ENCODE data around the gene LTBP1.

The LTBP1 gene

DNA sequence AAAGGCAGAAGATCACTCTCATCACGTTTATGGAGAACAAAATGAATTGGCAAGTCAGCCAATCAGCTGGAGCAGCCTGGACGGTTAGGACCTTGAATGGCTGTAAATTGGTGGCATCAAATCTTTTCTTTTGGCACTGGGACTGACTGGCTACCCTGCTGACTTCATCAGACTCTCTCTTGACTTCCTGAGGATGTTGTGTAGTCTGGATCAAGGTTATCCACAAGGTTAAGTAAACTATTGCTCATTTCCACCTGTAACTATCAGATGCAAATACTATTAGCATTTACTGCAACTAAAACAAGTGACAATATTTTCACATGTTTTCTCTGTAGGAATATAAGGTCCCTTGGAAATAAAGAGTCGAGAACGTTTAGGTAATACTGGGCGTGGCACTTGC lies 395.4 kb downstream of the LTBP1 start:
- H3K27ac ChIP-seq, result no peak overlapping the region
- no peaks in the 10 kb centered on the region for H3K36me3 ChIP-seq (ENCODE audit: insufficient read depth)
- no peak overlapping the region for H3K4me3 ChIP-seq (IDR thresholded peaks at IDR 0.05; ENCODE audit: insufficient read depth, low read depth, low read length)
- no peak overlapping the region for H3K4me2 ChIP-seq
- H4K20me1 ChIP-seq (ENCODE audit: insufficient read depth), result no peaks in the 10 kb centered on the region
- no peaks in the 10 kb centered on the region for H3K27me3 ChIP-seq (ENCODE audit: insufficient read depth, low read depth)
- H3K4me1 ChIP-seq (ENCODE audit: low read depth, poor library complexity, severe bottlenecking), result no peaks in the 10 kb centered on the region
- H3K79me2 ChIP-seq (ENCODE audit: insufficient read depth, low read depth), result no peaks in the 10 kb centered on the region
- no peak overlapping the region for H3K9ac ChIP-seq
- H2AFZ ChIP-seq (ENCODE audit: low read depth), result no peak overlapping the region
- TF ChIP-seq, protein P1, sequence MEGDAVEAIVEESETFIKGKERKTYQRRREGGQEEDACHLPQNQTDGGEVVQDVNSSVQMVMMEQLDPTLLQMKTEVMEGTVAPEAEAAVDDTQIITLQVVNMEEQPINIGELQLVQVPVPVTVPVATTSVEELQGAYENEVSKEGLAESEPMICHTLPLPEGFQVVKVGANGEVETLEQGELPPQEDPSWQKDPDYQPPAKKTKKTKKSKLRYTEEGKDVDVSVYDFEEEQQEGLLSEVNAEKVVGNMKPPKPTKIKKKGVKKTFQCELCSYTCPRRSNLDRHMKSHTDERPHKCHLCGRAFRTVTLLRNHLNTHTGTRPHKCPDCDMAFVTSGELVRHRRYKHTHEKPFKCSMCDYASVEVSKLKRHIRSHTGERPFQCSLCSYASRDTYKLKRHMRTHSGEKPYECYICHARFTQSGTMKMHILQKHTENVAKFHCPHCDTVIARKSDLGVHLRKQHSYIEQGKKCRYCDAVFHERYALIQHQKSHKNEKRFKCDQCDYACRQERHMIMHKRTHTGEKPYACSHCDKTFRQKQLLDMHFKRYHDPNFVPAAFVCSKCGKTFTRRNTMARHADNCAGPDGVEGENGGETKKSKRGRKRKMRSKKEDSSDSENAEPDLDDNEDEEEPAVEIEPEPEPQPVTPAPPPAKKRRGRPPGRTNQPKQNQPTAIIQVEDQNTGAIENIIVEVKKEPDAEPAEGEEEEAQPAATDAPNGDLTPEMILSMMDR (conservative IDR thresholded peaks at IDR 0.05; ENCODE audit: low read depth, low read length), result no peak

DNA sequence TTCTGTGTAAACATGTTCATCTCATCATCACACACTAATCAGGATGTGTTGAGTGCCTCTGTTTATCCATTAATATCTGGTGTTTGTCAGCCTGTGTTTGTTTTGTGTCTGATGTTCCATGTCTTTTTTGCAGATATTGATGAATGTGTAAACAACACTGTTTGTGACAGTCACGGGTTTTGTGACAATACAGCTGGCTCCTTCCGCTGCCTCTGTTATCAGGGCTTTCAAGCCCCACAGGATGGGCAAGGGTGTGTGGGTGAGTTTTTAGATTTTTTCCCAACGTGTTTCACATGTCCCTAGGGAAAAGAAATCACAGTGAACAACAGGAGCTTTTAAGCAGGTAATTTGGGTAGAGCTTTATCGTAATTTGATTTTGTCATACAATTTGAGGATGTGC lies 396.0 kb downstream of the LTBP1 start:
- no peaks in the 10 kb centered on the region for H3K27me3 ChIP-seq (ENCODE audit: insufficient read depth, low read depth)
- no peaks in the 10 kb centered on the region for H3K36me3 ChIP-seq (ENCODE audit: insufficient read depth)
- TF ChIP-seq, protein P1 (conservative IDR thresholded peaks at IDR 0.05; ENCODE audit: low read depth, low read length), result no peak
- H2AFZ ChIP-seq (ENCODE audit: low read depth), result no peak overlapping the region
- no peak overlapping the region for H3K27ac ChIP-seq
- no peak overlapping the region for H3K4me3 ChIP-seq (IDR thresholded peaks at IDR 0.05; ENCODE audit: insufficient read depth, low read depth, low read length)
- no peaks in the 10 kb centered on the region for H3K79me2 ChIP-seq (ENCODE audit: insufficient read depth, low read depth)
- H3K4me2 ChIP-seq, result no peak overlapping the region
- H3K4me1 ChIP-seq (ENCODE audit: low read depth, poor library complexity, severe bottlenecking), result no peaks in the 10 kb centered on the region
- H4K20me1 ChIP-seq (ENCODE audit: insufficient read depth), result no peaks in the 10 kb centered on the region
- no peak overlapping the region for H3K9ac ChIP-seq

DNA sequence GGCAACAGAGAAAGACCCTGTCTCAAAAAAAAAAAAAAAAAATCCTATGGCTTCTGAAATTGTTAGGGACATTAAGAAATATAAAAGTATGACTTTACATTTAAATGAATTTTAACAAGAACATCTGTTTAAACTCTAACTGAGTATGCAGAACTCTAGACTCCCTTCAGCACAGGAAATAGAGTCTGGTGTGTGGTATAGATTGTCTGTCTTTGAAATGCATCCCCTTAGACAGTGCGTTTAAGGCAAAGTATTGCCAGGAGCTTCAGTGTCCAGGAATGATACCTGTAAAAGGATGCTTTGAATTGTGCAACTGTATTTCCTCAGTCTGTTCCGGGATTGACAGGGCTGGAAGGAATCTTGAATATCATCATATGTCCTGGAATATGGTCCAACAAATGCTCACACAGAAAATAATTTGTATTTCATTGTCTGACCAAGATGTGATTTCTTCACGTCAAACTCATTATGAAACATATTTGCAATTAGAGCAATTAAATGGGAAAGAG lies 396.7 kb downstream of the LTBP1 start:
- Histone ChIP-seq H3K27ac (no peak overlapping the region), H3K36me3 (ENCODE audit: insufficient read depth) (no peaks in the 10 kb centered on the region), H3K4me2 (no peak overlapping the region), H3K79me2 (ENCODE audit: insufficient read depth, low read depth) (no peaks in the 10 kb centered on the region), H4K20me1 (ENCODE audit: insufficient read depth) (no peaks in the 10 kb centered on the region), H3K27me3 (ENCODE audit: insufficient read depth, low read depth) (no peaks in the 10 kb centered on the region), H3K4me3 (IDR thresholded peaks at IDR 0.05; ENCODE audit: insufficient read depth, low read depth, low read length) (no peak overlapping the region), H3K9ac (no peak overlapping the region), H2AFZ (ENCODE audit: low read depth) (no peak overlapping the region), H3K4me1 (ENCODE audit: low read depth, poor library complexity, severe bottlenecking) (no peaks in the 10 kb centered on the region)
- TF ChIP-seq, protein P1 (conservative IDR thresholded peaks at IDR 0.05; ENCODE audit: low read depth, low read length), result no peak

DNA sequence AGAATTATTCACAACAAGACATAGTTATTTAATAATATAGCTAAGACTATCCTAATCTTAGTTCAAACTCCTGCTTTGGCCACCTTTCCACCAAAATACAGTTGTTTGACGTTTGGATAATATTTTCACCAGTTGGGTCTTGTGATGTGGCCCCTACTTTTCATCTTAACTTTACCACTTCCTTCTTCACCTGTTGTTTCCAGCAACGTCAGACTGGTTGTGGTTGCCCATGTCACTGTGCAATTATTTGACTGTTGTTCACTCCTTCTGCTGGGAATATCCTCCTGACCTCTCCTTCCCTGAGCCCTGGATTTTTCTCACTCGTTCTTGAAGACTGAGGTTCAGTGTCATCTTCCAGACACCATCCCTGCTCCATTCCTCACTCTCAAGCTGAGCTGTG lies 397.5 kb downstream of the LTBP1 start:
- Histone ChIP-seq H3K4me1 (ENCODE audit: low read depth, poor library complexity, severe bottlenecking) (no peaks in the 10 kb centered on the region), H3K36me3 (ENCODE audit: insufficient read depth) (no peaks in the 10 kb centered on the region), H3K79me2 (ENCODE audit: insufficient read depth, low read depth) (no peaks in the 10 kb centered on the region), H3K9ac (no peak overlapping the region), H2AFZ (ENCODE audit: low read depth) (no peak overlapping the region), H3K4me2 (no peak overlapping the region), H3K27me3 (ENCODE audit: insufficient read depth, low read depth) (no peaks in the 10 kb centered on the region), H4K20me1 (ENCODE audit: insufficient read depth) (no peaks in the 10 kb centered on the region), H3K27ac (no peak overlapping the region), H3K4me3 (IDR thresholded peaks at IDR 0.05; ENCODE audit: insufficient read depth, low read depth, low read length) (no peak overlapping the region)
- TF ChIP-seq, protein P1 (conservative IDR thresholded peaks at IDR 0.05; ENCODE audit: low read depth, low read length), result no peak

All from KMS-11 (cell line).